GM13977 (cell line): Measurements from ENCODE around the gene DAZAP2.
"Not testable (repeated sequence)": the region's sequence is repeated elsewhere in the genome, so short reads cannot be mapped to it uniquely, and the experiment has no call there.

ENCODE experiments used
- DNase-seq: peaks from one replicate; pipeline ENCODE4 v3.0.0; 2012; ENCODE audit warnings: low spot score
- CTCF ChIP-seq: IDR thresholded peaks from 2 replicates; pipeline ENCODE4 v1.5.1; 2012; ENCODE audit warnings: mild to moderate bottlenecking, control low read depth; ENCODE audit not compliant: insufficient read depth; ENCODE audit errors: extremely low read depth, missing control alignments
- in situ Hi-C: fragments of 300-500 bp; cut with MboI; formaldehyde crosslinking; loops from one replicate; pipeline ENCODE4 v1.12.0; 2022; ENCODE audit warnings: low sequenced_read_pairs, low pct_unique_long_range_greater_than_20kb, mixed read lengths, inconsistent platforms; ENCODE audit not compliant: unreplicated experiment

DAZAP2 gene

GRCh38 chr12:51225234-51225633 lies 13.4 kb upstream of the DAZAP2 start:
- DNase-seq, result no peak
- TF ChIP-seq CTCF, result no peak
- in situ Hi-C loops, result no loop called here

- in situ Hi-C loops, result no loop called here
- no peak for TF ChIP-seq CTCF
- no peak for DNase-seq
Measured at GRCh38 chr12:51225771-51226170, 12.9 kb upstream of the DAZAP2 start.

GRCh38 chr12:51227112-51227511 lies 11.5 kb upstream of the DAZAP2 start:
- DNase-seq, in situ Hi-C loops: not testable (repeated sequence)

- TF ChIP-seq CTCF, result no peak
- no peak for DNase-seq
- in situ Hi-C loops, result no loop called here
Measured at GRCh38 chr12:51227962-51228361, 10.7 kb upstream of the DAZAP2 start.

GRCh38 chr12:51229116-51229809 lies 9.4 kb upstream of the DAZAP2 start:
- no peak for DNase-seq
- in situ Hi-C loops, result no loop called here
- TF ChIP-seq CTCF, result no peak

- DNase-seq, result no peak
- no peak for TF ChIP-seq CTCF
- in situ Hi-C loops, result no loop called here
Measured at GRCh38 chr12:51232642-51233041, 6.0 kb upstream of the DAZAP2 start.

- in situ Hi-C loops, result no loop called here
- TF ChIP-seq CTCF, result no peak
- DNase-seq, result no peak
Measured at GRCh38 chr12:51234530-51234929, 4.1 kb upstream of the DAZAP2 start.
